ENCODE data around the gene PPP1R26. TPM values are rescaled to one million over a fixed set of nuclear protein-coding genes. Genes with fewer than 3 reads are reported as not detected.
A peak's percentile ranks its signal among the peaks of the same experiment; 100 is the strongest.

Gene PPP1R26
- total RNA-seq, 1 donor from 2014 or later: 15.2 TPM

DNA sequence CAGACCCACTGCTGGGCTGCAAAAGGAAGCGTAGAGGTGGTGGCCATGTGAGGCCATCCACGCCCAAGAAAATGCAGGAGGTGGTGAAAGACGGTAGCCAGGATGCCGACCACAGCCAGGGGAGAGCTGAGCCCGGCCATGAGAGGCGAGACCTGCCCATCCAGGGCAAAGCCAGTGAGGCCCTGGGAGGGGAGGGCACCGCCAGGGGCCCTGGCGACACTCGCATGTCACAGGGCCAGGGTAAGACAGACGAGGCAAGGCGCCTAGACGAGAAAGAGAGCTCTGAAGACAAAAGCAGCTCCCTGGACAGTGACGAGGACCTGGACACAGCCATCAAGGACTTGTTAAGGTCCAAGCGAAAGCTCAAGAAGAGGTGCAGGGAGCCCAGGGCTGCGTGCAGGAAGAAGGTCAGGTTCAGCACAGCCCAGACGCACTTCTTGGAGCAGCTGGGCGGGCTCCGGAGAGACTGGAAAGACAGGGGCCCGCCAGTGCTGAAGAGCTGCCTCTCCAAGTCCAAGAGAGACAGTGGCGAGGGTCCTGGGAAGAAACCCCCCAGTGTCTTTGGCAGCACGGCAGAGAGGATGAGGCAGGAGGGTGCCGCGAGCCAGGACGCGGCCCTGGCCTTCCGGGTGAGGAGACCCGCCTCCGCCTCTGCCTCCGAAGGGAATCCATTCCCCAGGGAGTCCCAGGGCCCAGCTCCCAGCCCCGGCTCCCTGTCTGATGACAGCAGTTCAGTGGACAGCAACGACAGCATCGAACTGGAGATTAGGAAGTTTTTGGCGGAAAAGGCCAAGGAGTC lies 6.9 kb downstream of the PPP1R26 start:
- no peak for DNase-seq (ENCODE audit: low read depth)

- no peak for DNase-seq (ENCODE audit: low read depth)
Observed at GRCh38 chr9:135487281-135488012, 7.9 kb downstream of the PPP1R26 start.

GRCh38 chr9:135488013-135488330 lies 8.4 kb downstream of the PPP1R26 start:
- no peak for DNase-seq (ENCODE audit: low read depth)

GRCh38 chr9:135488527-135488926 lies 8.9 kb downstream of the PPP1R26 start:
- DNase-seq (ENCODE audit: low read depth): no peak

- no peak for DNase-seq (ENCODE audit: low read depth)
Observed at GRCh38 chr9:135489188-135489906, 9.8 kb downstream of the PPP1R26 start.

GRCh38 chr9:135490166-135490870 lies 10.7 kb downstream of the PPP1R26 start:
- DNase-seq (ENCODE audit: low read depth): no peak

- DNase-seq (ENCODE audit: low read depth): no peak
Observed at GRCh38 chr9:135490980-135491464, 11.4 kb downstream of the PPP1R26 start.

- no peak for DNase-seq (ENCODE audit: low read depth)
Observed at GRCh38 chr9:135491764-135492163, 12.2 kb downstream of the PPP1R26 start.

- DNase-seq (ENCODE audit: low read depth): no peak
Observed at GRCh38 chr9:135492886-135493669, 13.5 kb downstream of the PPP1R26 start.

GRCh38 chr9:135494791-135495559 lies 15.4 kb downstream of the PPP1R26 start:
- DNase-seq (ENCODE audit: low read depth): no peak

DNA sequence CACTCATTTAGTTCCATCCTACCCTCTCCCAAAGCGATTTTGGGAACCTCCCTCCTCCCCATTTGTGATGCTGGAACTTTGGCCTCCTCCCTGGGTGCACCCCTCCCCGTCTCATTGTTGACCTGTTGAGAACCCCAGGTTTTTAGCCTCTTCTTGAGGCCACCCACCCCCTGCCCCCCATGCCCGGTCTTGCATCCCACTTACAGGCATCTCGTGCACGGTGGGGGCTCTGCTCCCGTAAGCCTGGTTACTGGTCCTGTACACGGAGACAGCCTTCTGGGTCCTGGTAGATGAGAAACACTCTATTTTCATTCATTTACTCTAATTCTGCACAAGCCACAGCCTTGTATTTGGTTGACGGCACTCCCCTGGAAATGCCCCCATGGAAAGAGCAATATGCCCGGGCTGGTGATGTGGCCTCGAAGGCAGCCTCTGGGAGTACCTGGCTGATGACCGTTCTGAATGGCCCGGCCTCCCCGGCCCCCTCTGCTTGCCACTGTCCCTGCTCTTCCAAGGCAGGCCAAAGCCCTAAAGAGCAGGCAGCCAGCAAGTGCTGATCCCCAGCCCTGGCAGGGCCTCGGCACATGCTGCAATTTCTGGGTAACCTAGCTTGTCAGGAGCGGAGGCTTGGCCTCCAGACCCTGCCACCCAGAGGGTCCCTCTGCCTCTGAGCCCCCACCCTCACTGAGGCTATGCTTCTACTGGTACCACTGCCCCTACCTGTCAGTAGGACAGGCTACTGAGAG lies 19.0 kb downstream of the PPP1R26 start:
- no peak for DNase-seq (ENCODE audit: low read depth)

DNA sequence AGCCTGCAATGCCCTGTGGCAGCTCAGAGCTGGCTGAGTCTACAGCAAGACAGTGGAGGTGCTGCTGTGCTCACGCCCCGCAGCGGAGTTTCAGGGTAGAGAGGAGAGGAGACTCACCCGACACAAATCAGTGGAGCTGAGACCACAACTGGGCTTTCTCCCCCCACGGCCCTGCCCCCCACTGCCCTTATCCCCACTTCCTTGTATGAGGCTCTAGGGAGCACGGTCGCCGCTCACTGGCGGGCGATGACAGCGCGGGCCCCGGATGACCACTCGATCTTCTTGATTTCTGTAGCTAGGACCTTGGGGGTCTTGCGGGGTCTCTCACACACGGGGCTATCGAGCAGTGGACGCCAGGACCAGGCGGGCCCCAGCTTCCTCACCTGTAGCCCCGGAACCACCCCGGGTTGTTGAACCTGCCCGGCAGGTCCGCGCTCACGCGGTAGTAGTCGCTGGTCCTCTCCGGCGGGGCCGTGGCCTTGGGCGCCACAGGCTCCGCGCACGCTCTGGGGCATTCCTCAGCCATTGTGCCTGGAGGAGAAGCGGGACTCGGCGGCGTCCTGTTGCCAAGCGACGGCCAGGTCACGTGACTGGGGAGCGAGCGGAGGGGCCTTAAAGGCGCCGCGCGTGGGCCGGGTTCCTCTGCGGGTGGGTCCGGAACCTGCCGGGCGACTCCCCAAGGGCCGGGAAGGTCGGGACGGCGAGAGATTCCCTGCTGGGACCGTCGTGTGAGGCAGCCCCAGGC lies 19.9 kb downstream of the PPP1R26 start:
- DNase-seq (ENCODE audit: low read depth): peak; percentile 91

GRCh38 chr9:135500071-135500524 lies 20.5 kb downstream of the PPP1R26 start:
- DNase-seq (ENCODE audit: low read depth): no peak

GRCh38 chr9:135500525-135501260 lies 21.1 kb downstream of the PPP1R26 start, which contains the start of gene MRPS2:
MRPS2 (plus strand) TSS chr9:135500682; CDS start chr9:135500711, 29 bp downstream.
- DNase-seq (ENCODE audit: low read depth): peak; percentile 90

GRCh38 chr9:135501261-135502167 lies 21.9 kb downstream of the PPP1R26 start:
- no peak for DNase-seq (ENCODE audit: low read depth)
